Measurements from ENCODE around the gene ADGRL1. TPM values are rescaled to one million over a fixed set of nuclear protein-coding genes. Genes with fewer than 3 reads are reported as not detected.

The ADGRL1 gene
- 4.4 and 8.5 TPM in 2 replicates for total RNA-seq (ENCODE audit: low replicate concordance)

GRCh38 chr19:14205452-14206287, at the start of gene ADGRL1:
ADGRL1 (minus strand) TSS chr19:14206169; CDS start chr19:14183602, 22,567 bp downstream.

GRCh38 chr19:14136509-14137281, 69.3 kb downstream of the ADGRL1 start, which contains the start of gene ASF1B:
ASF1B (minus strand) TSS chr19:14136589; CDS start chr19:14136456, 133 bp downstream.

GRCh38 chr19:14117668-14118164, 88.3 kb downstream of the ADGRL1 start, which contains the start of gene PRKACA:
PRKACA (minus strand) TSS chr19:14117762; CDS start chr19:14117547, 215 bp downstream.

Other genes with a start within 250 kb of the ADGRL1 start
- 0.94 and 1.9 TPM in 2 replicates for gene RFX1, start 199.8 kb downstream of the ADGRL1 start, total RNA-seq (ENCODE audit: low replicate concordance)
- not detected in 2 replicates for gene RLN3, start 178.0 kb downstream of the ADGRL1 start, total RNA-seq (ENCODE audit: low replicate concordance)
- 0.23 and 4.4 TPM in 2 replicates for gene IL27RA, start 174.4 kb downstream of the ADGRL1 start, total RNA-seq (ENCODE audit: low replicate concordance)
- gene PALM3, start 144.1 kb downstream of the ADGRL1 start, total RNA-seq (ENCODE audit: low replicate concordance): under 0.01 and 0.30 TPM in 2 replicates
- 0.12 and 0.68 TPM in 2 replicates for gene MISP3, start 133.4 kb downstream of the ADGRL1 start, total RNA-seq (ENCODE audit: low replicate concordance)
- not detected in 2 replicates for gene C19orf67, start 120.4 kb downstream of the ADGRL1 start, total RNA-seq (ENCODE audit: low replicate concordance)
- gene SAMD1, start 115.4 kb downstream of the ADGRL1 start, total RNA-seq (ENCODE audit: low replicate concordance): 13.8 and 19.8 TPM in 2 replicates
- 27.3 and 56.8 TPM in 2 replicates for gene PRKACA, start 88.4 kb downstream of the ADGRL1 start, total RNA-seq (ENCODE audit: low replicate concordance)
- 0.94 and 4.6 TPM in 2 replicates for gene ASF1B, start 69.6 kb downstream of the ADGRL1 start, total RNA-seq (ENCODE audit: low replicate concordance)
- gene ADGRE5, start 175.3 kb upstream of the ADGRL1 start, total RNA-seq (ENCODE audit: low replicate concordance): 13.1 and 15.8 TPM in 2 replicates
- 37.4 and 46.2 TPM in 2 replicates for gene DDX39A, start 213.2 kb upstream of the ADGRL1 start, total RNA-seq (ENCODE audit: low replicate concordance)
- gene PKN1, start 227.1 kb upstream of the ADGRL1 start, total RNA-seq (ENCODE audit: low replicate concordance): 137 and 164 TPM in 2 replicates